Type B pancreatic cell (in vitro differentiated cells): ENCODE measurements around the gene HAGH. TPM values are rescaled to one million over a fixed set of nuclear protein-coding genes. Genes with fewer than 3 reads are reported as not detected.
"Not testable (repeated sequence)": the region's sequence is repeated elsewhere in the genome, so short reads cannot be mapped to it uniquely, and the experiment has no call there.

ENCODE experiments used
- DNase-seq: peaks from one replicate; pipeline ENCODE4 v3.0.0; 2021; ENCODE audit warnings: mixed read lengths; ENCODE audit not compliant: unreplicated experiment; ENCODE audit errors: extremely low spot score
- H3K27ac Mint-ChIP-seq: 2 replicates; pipeline ENCODE4 v1.8.0; 2021; ENCODE audit warnings: mild to moderate bottlenecking, mixed read lengths
- H3K27me3 Mint-ChIP-seq: 2 replicates; pipeline ENCODE4 v1.8.0; 2021; ENCODE audit warnings: mixed read lengths
- H3K36me3 Mint-ChIP-seq: 2 replicates; pipeline ENCODE4 v1.8.0; 2021; ENCODE audit warnings: mixed read lengths
- H3K4me1 Mint-ChIP-seq: one replicate; pipeline ENCODE4 v1.8.0; 2021; ENCODE audit warnings: mixed read lengths; ENCODE audit not compliant: unreplicated experiment
- H3K4me3 Mint-ChIP-seq: 2 replicates; pipeline ENCODE4 v1.8.0; 2021; ENCODE audit warnings: mild to moderate bottlenecking, mixed read lengths
- H3K9me3 Mint-ChIP-seq: 2 replicates; pipeline ENCODE4 v1.8.0; 2021; ENCODE audit warnings: mixed read lengths
- total RNA-seq: library from RNA; stranded (reverse); gene quantifications from 2 replicates; pipeline ENCODE4 v1.2.1, GENCODE V29; 2021; ENCODE audit warnings: low replicate concordance
- TF ChIP-seq, protein P1 (sequence below): fragments of 200-600 bp; sonication (generic); conservative IDR thresholded peaks from 2 replicates; pipeline ENCODE4 v1.5.0; 2021; ENCODE audit warnings: antibody characterized with exemption, mild to moderate bottlenecking

The HAGH gene
- total RNA-seq, 1 donor from 2014 or later: 36.7 TPM

DNA sequence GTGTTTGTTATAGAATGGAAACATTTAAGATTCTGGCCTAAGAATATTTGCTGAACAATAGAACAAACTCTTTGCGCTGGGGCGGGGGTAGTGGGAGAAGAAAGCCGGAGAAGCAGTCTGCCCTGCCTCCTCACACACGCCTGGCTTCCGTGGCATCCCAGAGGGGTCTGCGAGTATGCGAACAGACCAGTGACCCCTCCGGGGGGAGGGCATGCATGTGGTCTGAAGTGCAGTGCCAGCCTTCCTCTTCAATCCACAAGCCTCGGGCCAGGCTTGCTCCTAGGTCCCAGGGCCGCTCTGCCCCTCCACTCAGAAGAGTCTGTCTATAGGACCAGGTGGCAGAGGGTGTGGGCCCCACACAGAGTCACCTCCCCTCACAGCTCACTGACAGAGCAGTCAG, 19.0 kb downstream of the HAGH start:
- no peak overlapping the region for H3K27ac Mint-ChIP-seq
- H3K9me3 Mint-ChIP-seq: no peaks in the 10 kb centered on the region
- H3K36me3 Mint-ChIP-seq: peaks cover 7% of the 10 kb centered on the region

DNA sequence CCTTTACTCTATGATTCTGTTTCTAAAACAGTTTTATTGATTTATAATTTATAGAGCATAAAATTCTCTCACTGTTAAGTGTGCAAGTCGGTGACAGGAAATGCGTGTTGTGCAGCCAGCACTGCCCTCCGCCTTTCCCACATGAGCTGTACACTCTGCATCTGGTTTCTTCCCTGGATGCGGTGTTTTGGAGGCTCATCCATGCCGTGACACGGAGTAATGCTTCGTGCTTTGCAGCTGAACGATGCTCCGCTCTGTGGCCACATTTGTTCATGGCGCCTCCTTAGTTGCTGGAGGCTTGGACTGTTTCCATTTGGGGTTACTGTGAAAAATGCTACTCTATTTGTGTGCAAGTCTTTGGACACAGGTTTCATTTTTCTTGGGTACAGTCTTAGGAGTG, 25.9 kb downstream of the HAGH start:
- Mint-ChIP-seq H3K27ac (no peak overlapping the region), H3K4me1 (no peaks in the 10 kb centered on the region), H3K9me3 (peaks cover 7% of the 10 kb centered on the region), H3K36me3 (peaks cover 11% of the 10 kb centered on the region), H3K4me3 (no peak overlapping the region), H3K27me3 (no peaks in the 10 kb centered on the region)
- TF ChIP-seq, protein P1, sequence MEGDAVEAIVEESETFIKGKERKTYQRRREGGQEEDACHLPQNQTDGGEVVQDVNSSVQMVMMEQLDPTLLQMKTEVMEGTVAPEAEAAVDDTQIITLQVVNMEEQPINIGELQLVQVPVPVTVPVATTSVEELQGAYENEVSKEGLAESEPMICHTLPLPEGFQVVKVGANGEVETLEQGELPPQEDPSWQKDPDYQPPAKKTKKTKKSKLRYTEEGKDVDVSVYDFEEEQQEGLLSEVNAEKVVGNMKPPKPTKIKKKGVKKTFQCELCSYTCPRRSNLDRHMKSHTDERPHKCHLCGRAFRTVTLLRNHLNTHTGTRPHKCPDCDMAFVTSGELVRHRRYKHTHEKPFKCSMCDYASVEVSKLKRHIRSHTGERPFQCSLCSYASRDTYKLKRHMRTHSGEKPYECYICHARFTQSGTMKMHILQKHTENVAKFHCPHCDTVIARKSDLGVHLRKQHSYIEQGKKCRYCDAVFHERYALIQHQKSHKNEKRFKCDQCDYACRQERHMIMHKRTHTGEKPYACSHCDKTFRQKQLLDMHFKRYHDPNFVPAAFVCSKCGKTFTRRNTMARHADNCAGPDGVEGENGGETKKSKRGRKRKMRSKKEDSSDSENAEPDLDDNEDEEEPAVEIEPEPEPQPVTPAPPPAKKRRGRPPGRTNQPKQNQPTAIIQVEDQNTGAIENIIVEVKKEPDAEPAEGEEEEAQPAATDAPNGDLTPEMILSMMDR: no peak
- DNase-seq: no peak

More for the DNA sequence above, 19.0 kb downstream of the HAGH start:
- Mint-ChIP-seq H3K27me3 (no peaks in the 10 kb centered on the region), H3K4me1 (no peaks in the 10 kb centered on the region), H3K4me3 (no peak overlapping the region)
- no peak for DNase-seq
- TF ChIP-seq, protein P1: no peak

DNA sequence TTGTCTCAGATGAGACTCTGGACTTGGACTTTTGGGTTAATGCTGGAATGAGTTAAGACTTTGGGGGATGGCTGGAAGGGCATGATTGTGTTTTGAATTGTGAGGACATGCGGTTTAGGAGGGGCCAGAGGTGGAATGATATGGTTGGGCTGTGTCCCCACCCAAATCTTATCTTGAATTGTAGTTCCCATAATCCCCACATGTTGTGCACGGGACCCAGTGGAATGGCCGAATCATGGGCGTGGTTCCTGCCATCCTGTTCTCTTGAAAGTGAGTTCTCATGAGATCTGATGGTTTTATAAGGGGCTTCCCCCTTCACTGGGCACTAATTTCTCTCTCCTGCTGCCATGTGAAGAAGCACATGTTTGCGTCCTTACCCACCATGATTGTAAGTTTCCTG, 27.4 kb downstream of the HAGH start:
- H3K27ac Mint-ChIP-seq, H3K27me3 Mint-ChIP-seq, DNase-seq, H3K4me3 Mint-ChIP-seq, H3K9me3 Mint-ChIP-seq, H3K4me1 Mint-ChIP-seq: not testable (repeated sequence)
- peaks cover 11% of the 10 kb centered on the region for H3K36me3 Mint-ChIP-seq

DNA sequence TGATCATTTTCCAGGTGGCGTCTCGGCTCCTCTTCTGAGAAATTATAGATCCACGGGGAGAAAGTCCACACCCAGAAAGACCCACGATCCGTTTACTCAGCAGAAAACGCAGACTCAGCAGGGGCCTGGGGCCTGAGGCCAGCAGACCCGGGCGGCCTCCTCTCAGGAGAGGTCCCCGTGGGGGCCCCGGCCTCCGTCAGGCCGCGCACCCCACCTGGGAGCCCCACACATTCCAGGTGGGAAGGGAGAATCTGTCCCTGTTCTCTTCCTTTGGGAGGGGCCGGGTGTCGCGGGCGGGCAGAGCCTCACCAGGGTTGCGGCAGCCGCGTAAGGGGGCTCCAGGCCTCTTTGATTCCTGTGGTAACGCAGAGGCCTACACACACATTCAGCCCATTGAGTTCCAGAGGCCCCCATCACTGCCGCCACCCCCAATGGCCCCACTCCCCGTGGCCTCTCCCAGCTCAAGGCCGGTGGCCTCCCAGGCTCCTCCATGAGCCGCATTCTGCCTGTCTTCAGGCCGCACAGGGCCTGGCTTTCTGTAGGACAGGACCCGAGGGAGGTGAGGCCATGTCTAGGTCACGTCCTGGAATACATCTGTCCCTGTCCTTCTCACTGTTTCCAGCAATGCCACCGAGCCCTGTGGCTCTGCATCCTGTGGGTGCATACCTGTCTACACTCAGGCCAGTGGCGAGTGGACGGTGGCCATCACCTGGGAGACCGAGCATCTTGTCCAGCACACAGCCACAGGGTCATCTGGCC, 31.5 kb downstream of the HAGH start:
- Mint-ChIP-seq H3K4me3 (no peak overlapping the region), H3K9me3 (peaks cover 7% of the 10 kb centered on the region), H3K4me1 (no peaks in the 10 kb centered on the region), H3K36me3 (peaks cover 11% of the 10 kb centered on the region), H3K27me3 (no peaks in the 10 kb centered on the region), H3K27ac (no peak overlapping the region)
- TF ChIP-seq, protein P1: no peak
- DNase-seq: no peak

DNA sequence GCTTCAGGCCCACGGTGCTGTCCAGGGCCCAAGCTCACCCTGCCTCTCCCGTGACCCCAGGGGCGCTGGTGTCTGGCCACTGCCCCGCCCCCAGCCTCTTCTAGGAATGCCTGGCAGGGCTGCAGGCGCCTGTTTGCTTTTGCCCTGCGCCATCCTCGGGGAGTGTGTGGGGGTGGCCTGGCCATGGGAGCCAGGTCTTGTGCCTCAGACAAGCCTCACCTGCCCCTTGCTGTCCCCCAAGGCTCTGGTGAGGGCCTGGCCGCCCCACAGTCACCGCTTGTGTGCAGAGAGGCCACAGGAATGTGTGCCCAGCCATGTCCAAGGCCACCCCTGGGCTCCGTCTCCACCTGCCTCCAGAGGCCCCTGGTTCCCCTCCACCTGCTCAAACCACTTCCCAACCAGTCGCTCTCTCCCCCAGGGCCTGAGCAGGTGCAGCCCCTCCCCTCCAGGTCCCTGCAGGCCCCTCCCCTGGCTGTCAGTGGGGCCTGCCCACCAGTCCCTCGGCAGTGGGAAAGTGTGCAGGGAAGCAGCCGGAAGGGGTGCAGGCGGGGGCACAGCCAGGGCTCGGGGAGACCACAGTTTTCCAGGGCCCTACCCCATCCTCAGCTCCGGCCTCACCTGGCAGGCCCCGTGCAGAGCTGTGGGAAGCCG, 32.3 kb downstream of the HAGH start:
- Mint-ChIP-seq H3K9me3 (peaks cover 5% of the 10 kb centered on the region), H3K4me1 (no peaks in the 10 kb centered on the region), H3K4me3 (no peak overlapping the region), H3K27ac (no peak overlapping the region), H3K27me3 (no peaks in the 10 kb centered on the region), H3K36me3 (peaks cover 8% of the 10 kb centered on the region)
- TF ChIP-seq, protein P1: no peak
- peak; percentile 70 for DNase-seq

DNA sequence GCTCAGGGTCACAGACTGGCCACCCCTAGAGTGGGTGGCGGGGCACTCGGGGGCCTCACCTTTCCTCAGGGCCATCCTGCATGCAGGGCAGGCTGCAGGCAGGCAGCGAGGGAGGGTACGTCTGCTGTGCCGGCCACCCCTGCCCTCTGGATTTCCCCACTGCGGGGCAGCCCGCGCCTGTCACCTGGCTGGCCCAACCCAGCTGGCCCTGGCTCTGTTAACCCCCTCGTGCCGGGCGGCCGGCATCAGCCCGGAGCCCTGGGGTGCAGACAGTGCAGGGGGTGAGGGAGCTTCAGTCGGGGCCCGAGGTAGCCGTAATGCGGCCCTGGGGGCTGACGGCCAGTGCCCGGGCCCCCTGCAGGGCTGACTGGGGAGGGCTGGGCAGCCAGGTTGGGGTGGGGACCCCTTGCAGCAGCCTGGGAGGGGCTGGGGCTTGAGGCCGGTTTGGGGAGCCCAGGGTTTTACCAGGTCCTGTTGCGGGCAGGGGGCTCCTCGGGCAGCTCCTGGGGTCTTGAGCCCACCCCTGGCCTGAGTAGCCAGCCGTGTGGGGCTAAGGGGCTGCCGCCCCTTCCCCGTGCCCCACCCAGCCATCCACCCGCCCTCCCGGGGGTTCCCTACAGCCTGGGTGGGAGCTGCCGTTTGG, 32.9 kb downstream of the HAGH start, which contains the start of gene IGFALS:
Gene IGFALS (minus strand): TSS at position 128 of the 643 bp plus-strand sequence. CDS start 53 bp downstream, at position 75.
- peak; percentile 67 for DNase-seq
- no peak within 1 kb of the TSS for H3K27ac Mint-ChIP-seq
- no peaks in the 10 kb centered on the region for H3K9me3 Mint-ChIP-seq
- H3K27me3 Mint-ChIP-seq: no peaks in the 10 kb centered on the region
- H3K4me3 Mint-ChIP-seq: no peak within 1 kb of the TSS
- TF ChIP-seq, protein P1: no peak
- no peaks in the 10 kb centered on the region for H3K4me1 Mint-ChIP-seq
- peaks cover 3% of the 10 kb centered on the region for H3K36me3 Mint-ChIP-seq
